ENCODE measurements around the gene ADARB2.

DNA sequence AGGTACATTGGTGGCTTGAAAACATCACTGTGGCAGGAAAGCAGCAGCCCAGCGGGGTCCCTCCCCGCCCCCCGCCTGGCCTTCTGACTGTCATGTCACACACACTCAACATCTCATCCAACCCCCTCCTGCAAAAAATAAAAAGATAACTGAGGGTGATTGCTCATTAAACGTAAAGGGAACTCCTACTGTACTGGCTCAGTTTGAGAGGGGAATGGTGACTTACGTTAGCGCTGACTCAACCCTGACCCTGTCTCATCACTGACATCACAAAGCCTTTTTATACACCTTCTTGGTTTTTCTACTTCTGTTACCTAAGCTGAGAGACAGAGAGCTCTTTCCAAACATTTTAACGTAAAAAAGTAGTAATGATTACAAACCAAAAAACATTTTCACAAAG is 48.8 kb downstream of the ADARB2 start:
- TF ChIP-seq EP300 (IDR thresholded peaks at IDR 0.05; ENCODE audit: borderline replicate concordance) (no peak), CREB1 (IDR thresholded peaks at IDR 0.05; ENCODE audit: low read depth) (no peak), NFIC (IDR thresholded peaks at IDR 0.05) (no peak), EGR1 (IDR thresholded peaks at IDR 0.05) (no peak), TCF12 (IDR thresholded peaks at IDR 0.05; ENCODE audit: low read depth) (no peak), RAD21 (IDR thresholded peaks at IDR 0.05; ENCODE audit: low read depth) (no peak), REST (IDR thresholded peaks at IDR 0.05; ENCODE audit: low read depth) (no peak), MAX (IDR thresholded peaks at IDR 0.05) (no peak), TAF1 (IDR thresholded peaks at IDR 0.05; ENCODE audit: low read depth) (no peak), CEBPB (IDR thresholded peaks at IDR 0.05) (no peak)

Measured in Ishikawa (cell line).